ENCODE data around the gene RBPJ.

RBPJ gene

DNA sequence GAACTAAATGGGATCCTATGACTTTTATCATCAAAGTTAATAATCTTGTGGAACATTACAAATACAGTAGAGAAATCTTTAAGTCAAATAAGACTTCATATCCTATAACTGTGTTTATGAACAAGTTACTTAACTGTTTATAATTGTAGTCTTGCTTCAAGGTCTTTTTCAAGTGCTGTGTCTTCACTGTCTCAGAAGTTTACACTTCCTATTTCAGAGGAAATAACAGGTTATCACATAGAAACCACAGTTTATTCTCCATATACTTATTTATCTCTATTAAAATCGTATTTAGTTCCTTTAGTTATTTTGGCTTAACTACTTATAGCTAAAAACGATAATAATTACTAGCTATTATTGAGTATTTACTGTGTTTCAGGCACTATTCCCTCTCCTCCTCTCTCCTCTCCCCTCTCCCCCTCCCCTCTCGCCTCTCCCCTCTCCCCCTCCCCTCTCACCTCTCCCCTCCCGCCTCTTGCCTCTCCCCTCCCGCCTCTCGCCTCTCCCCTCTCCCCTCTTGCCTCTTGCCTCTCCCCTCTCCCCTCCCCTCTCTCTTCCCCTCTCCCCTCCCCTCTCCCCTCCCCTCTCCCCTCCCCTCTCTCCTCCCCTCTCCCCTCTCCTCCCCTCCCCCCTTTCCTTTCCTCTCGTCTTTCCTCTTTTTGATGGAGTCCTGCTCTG lies 63.7 kb downstream of the RBPJ start:
- H3F3A ChIP-seq (ENCODE audit: insufficient read depth, low read length) = no peaks in the 10 kb centered on the region
- H4K20me1 ChIP-seq (ENCODE audit: insufficient read depth, low read length) = no peaks in the 10 kb centered on the region
- H3K4me1 ChIP-seq (ENCODE audit: insufficient read depth, low read length, severe bottlenecking) = peaks cover 9% of the 10 kb centered on the region
- H3K27ac ChIP-seq (ENCODE audit: low read depth, low read length, poor library complexity, severe bottlenecking) = no peak overlapping the region
- no peak overlapping the region for H2AFZ ChIP-seq (ENCODE audit: low read length)
- no peaks in the 10 kb centered on the region for H3K9me3 ChIP-seq (ENCODE audit: low read length)
- H3K9ac ChIP-seq (ENCODE audit: low read length) = no peak overlapping the region
- H3K4me3 ChIP-seq (ENCODE audit: low read depth, low read length, poor library complexity, severe bottlenecking) = no peak overlapping the region
- H3K27me3 ChIP-seq (ENCODE audit: insufficient read depth, low read length) = no peaks in the 10 kb centered on the region
- H3K9me2 ChIP-seq (ENCODE audit: low read depth, low read length) = no peaks in the 10 kb centered on the region
- H3K4me2 ChIP-seq (ENCODE audit: low read length) = no peak overlapping the region
- peaks cover 7% of the 10 kb centered on the region; the same call in 1 of the 2 replicates for H3K79me2 ChIP-seq (ENCODE audit: insufficient read depth, low read length)
- TF ChIP-seq, protein P1, sequence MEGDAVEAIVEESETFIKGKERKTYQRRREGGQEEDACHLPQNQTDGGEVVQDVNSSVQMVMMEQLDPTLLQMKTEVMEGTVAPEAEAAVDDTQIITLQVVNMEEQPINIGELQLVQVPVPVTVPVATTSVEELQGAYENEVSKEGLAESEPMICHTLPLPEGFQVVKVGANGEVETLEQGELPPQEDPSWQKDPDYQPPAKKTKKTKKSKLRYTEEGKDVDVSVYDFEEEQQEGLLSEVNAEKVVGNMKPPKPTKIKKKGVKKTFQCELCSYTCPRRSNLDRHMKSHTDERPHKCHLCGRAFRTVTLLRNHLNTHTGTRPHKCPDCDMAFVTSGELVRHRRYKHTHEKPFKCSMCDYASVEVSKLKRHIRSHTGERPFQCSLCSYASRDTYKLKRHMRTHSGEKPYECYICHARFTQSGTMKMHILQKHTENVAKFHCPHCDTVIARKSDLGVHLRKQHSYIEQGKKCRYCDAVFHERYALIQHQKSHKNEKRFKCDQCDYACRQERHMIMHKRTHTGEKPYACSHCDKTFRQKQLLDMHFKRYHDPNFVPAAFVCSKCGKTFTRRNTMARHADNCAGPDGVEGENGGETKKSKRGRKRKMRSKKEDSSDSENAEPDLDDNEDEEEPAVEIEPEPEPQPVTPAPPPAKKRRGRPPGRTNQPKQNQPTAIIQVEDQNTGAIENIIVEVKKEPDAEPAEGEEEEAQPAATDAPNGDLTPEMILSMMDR (IDR thresholded peaks at IDR 0.05; ENCODE audit: low read length) = no peak
- no peak for TF ChIP-seq EZH2 (IDR thresholded peaks at IDR 0.05; ENCODE audit: borderline replicate concordance, low read length)
- peaks cover 11% of the 10 kb centered on the region for H3K36me3 ChIP-seq (ENCODE audit: insufficient read depth, low read length)

DNA sequence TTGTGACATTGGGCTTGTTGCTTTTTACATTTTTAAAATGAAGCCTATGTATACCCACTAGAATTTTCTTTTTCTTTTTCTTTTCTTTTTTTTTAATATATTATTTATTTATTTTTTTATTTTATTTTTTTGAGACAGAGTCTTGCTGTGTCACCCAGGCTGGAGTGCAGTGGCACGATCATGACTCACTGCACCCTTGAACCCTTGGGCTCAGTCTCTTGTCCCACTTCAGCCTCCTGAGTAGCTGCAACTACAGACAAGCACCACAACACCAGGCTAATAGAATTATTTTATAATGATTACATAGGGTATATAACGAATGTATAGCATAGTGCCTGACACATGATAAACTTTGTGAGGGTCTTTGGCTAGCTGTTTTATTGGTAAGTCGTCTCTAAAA lies 64.9 kb downstream of the RBPJ start:
- Histone ChIP-seq H2AFZ (ENCODE audit: low read length) (no peak overlapping the region), H3K4me3 (ENCODE audit: low read depth, low read length, poor library complexity, severe bottlenecking) (no peak overlapping the region), H3K36me3 (ENCODE audit: insufficient read depth, low read length) (peaks cover 15% of the 10 kb centered on the region), H3K9ac (ENCODE audit: low read length) (no peak overlapping the region), H3K27ac (ENCODE audit: low read depth, low read length, poor library complexity, severe bottlenecking) (no peak overlapping the region), H3K4me1 (ENCODE audit: insufficient read depth, low read length, severe bottlenecking) (peaks cover 8% of the 10 kb centered on the region), H3K27me3 (ENCODE audit: insufficient read depth, low read length) (no peaks in the 10 kb centered on the region), H3K9me3 (ENCODE audit: low read length) (no peaks in the 10 kb centered on the region), H3K9me2 (ENCODE audit: low read depth, low read length) (no peaks in the 10 kb centered on the region), H3F3A (ENCODE audit: insufficient read depth, low read length) (no peaks in the 10 kb centered on the region), H3K4me2 (ENCODE audit: low read length) (no peak overlapping the region), H4K20me1 (ENCODE audit: insufficient read depth, low read length) (no peaks in the 10 kb centered on the region), H3K79me2 (ENCODE audit: insufficient read depth, low read length) (peaks cover 7% of the 10 kb centered on the region; the same call in 1 of the 2 replicates)
- TF ChIP-seq, protein P1 (IDR thresholded peaks at IDR 0.05; ENCODE audit: low read length) = no peak
- no peak for TF ChIP-seq EZH2 (IDR thresholded peaks at IDR 0.05; ENCODE audit: borderline replicate concordance, low read length)

DNA sequence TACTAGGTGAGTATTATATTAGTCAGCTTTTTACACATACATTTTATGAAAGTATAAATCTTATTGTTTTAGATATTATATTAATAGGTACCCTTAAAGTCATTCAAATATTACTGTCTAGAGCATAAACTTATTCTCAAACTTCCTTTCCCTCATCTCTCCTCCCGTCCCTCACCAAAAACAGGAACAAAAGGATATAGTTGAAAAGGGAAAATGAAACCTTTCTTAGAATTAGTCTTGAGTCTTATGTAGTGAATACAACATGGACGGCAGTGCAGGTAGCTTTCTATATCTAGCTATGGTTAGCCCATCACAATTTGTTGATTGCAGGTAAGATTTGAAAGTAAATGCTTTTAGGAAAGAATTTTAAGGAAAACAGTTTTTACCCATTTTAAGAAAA lies 65.6 kb downstream of the RBPJ start:
- Histone ChIP-seq H3K4me3 (ENCODE audit: low read depth, low read length, poor library complexity, severe bottlenecking) (no peak overlapping the region), H3K27ac (ENCODE audit: low read depth, low read length, poor library complexity, severe bottlenecking) (no peak overlapping the region), H3K9ac (ENCODE audit: low read length) (no peak overlapping the region), H2AFZ (ENCODE audit: low read length) (no peak overlapping the region), H4K20me1 (ENCODE audit: insufficient read depth, low read length) (no peaks in the 10 kb centered on the region), H3K9me3 (ENCODE audit: low read length) (no peaks in the 10 kb centered on the region), H3K79me2 (ENCODE audit: insufficient read depth, low read length) (peaks cover 4% of the 10 kb centered on the region; the same call in 1 of the 2 replicates), H3K36me3 (ENCODE audit: insufficient read depth, low read length) (peaks cover 15% of the 10 kb centered on the region), H3K4me1 (ENCODE audit: insufficient read depth, low read length, severe bottlenecking) (peaks cover under 1% of the 10 kb centered on the region), H3K27me3 (ENCODE audit: insufficient read depth, low read length) (no peaks in the 10 kb centered on the region), H3K4me2 (ENCODE audit: low read length) (no peak overlapping the region), H3K9me2 (ENCODE audit: low read depth, low read length) (no peaks in the 10 kb centered on the region), H3F3A (ENCODE audit: insufficient read depth, low read length) (no peaks in the 10 kb centered on the region)
- TF ChIP-seq, protein P1 (IDR thresholded peaks at IDR 0.05; ENCODE audit: low read length) = no peak
- no peak for TF ChIP-seq EZH2 (IDR thresholded peaks at IDR 0.05; ENCODE audit: borderline replicate concordance, low read length)

Measured in OCI-LY1 (cell line).